ENCODE results near the gene GPR89B.
A peak's percentile ranks its signal among the peaks of the same experiment; 100 is the strongest.
"Not testable (repeated sequence)": the region's sequence is repeated elsewhere in the genome, so short reads cannot be mapped to it uniquely, and the experiment has no call there.

GPR89B gene

GRCh38 chr1:148033147-148033546 lies 104.9 kb downstream of the GPR89B start:
- not testable (repeated sequence) for DNase-seq

GRCh38 chr1:148037850-148038461 lies 109.7 kb downstream of the GPR89B start:
- not testable (repeated sequence) for DNase-seq

- peak; percentile 57 for DNase-seq
Observed at GRCh38 chr1:148038462-148039333, 110.5 kb downstream of the GPR89B start.

Data from left hindlimb (tissue), 1 donor.